Neural crest cell (in vitro differentiated cells): Measurements from ENCODE around the gene KNDC1. TPM values are rescaled to one million over a fixed set of nuclear protein-coding genes. Genes with fewer than 3 reads are reported as not detected.
"Not testable (repeated sequence)": the region's sequence is repeated elsewhere in the genome, so short reads cannot be mapped to it uniquely, and the experiment has no call there.

ENCODE experiments used
- DNase-seq: peaks from one replicate; pipeline ENCODE4 v3.0.0; 2021; ENCODE audit warnings: low read depth, mixed read lengths, low spot score
- H3K27ac Mint-ChIP-seq: one replicate; pipeline ENCODE4 v1.8.0; 2021; ENCODE audit warnings: mild to moderate bottlenecking, mixed read lengths; ENCODE audit not compliant: unreplicated experiment
- H3K27me3 Mint-ChIP-seq: 2 replicates; pipeline ENCODE4 v1.8.0; 2021; ENCODE audit warnings: low read depth, mild to moderate bottlenecking, mixed read lengths
- H3K36me3 Mint-ChIP-seq: 2 replicates; pipeline ENCODE4 v1.8.0; 2021; ENCODE audit warnings: low read depth, mild to moderate bottlenecking, mixed read lengths
- H3K4me1 Mint-ChIP-seq: 2 replicates; pipeline ENCODE4 v1.8.0; 2021; ENCODE audit warnings: mixed read lengths
- H3K4me3 Mint-ChIP-seq: one replicate; pipeline ENCODE4 v1.8.0; 2021; ENCODE audit warnings: mild to moderate bottlenecking, mixed read lengths
- H3K9me3 Mint-ChIP-seq: 2 replicates; pipeline ENCODE4 v1.8.0; 2021; ENCODE audit warnings: mixed read lengths
- CTCF ChIP-seq: fragments of 200-600 bp; sonication (generic); conservative IDR thresholded peaks from 2 replicates; pipeline ENCODE4 v1.5.0; 2021; ENCODE audit warnings: antibody characterized with exemption, mild to moderate bottlenecking
- total RNA-seq: library from RNA; stranded (reverse); gene quantifications from 2 replicates; pipeline ENCODE4 v1.2.1, GENCODE V29; 2021

KNDC1 gene
- total RNA-seq, 1 donor from 2014 or later, result 5.5 TPM

GRCh38 chr10:133231946-133232574 lies 72.0 kb downstream of the KNDC1 start:
- no peak for TF ChIP-seq CTCF
- no peak overlapping the region for H3K27ac Mint-ChIP-seq
- H3K4me3 Mint-ChIP-seq, result peak overlapping the region; percentile 64
- H3K9me3 Mint-ChIP-seq, result no peaks in the 10 kb centered on the region
- H3K36me3 Mint-ChIP-seq, result peaks cover 3% of the 10 kb centered on the region
- H3K4me1 Mint-ChIP-seq, result peaks cover 10% of the 10 kb centered on the region
- no peak for DNase-seq
- H3K27me3 Mint-ChIP-seq, result peaks cover 84% of the 10 kb centered on the region

- not testable (repeated sequence) for H3K36me3 Mint-ChIP-seq, H3K4me3 Mint-ChIP-seq, DNase-seq, H3K27ac Mint-ChIP-seq, H3K4me1 Mint-ChIP-seq, H3K9me3 Mint-ChIP-seq
- peaks cover 83% of the 10 kb centered on the region for H3K27me3 Mint-ChIP-seq
These were observed 74.8 kb downstream of the KNDC1 start for GRCh38 chr10:133234796-133235195.

- Mint-ChIP-seq H3K27ac (no peak overlapping the region), H3K4me1 (peaks cover 5% of the 10 kb centered on the region), H3K9me3 (no peaks in the 10 kb centered on the region), H3K36me3 (no peaks in the 10 kb centered on the region), H3K27me3 (peaks cover 86% of the 10 kb centered on the region), H3K4me3 (no peak overlapping the region)
- no peak for DNase-seq
- no peak for TF ChIP-seq CTCF
These were observed 75.3 kb downstream of the KNDC1 start for GRCh38 chr10:133235265-133235855.

GRCh38 chr10:133235932-133236331 lies 75.9 kb downstream of the KNDC1 start:
- H3K9me3 Mint-ChIP-seq, result no peaks in the 10 kb centered on the region

GRCh38 chr10:133236401-133237240 lies 76.6 kb downstream of the KNDC1 start:
- no peak for DNase-seq
- Mint-ChIP-seq H3K4me3 (no peak overlapping the region), H3K27me3 (peaks cover 88% of the 10 kb centered on the region), H3K4me1 (peaks cover under 1% of the 10 kb centered on the region), H3K27ac (no peak overlapping the region), H3K36me3 (no peaks in the 10 kb centered on the region), H3K9me3 (no peaks in the 10 kb centered on the region)
- no peak for TF ChIP-seq CTCF

More at GRCh38 chr10:133235932-133236331, 75.9 kb downstream of the KNDC1 start:
- H3K4me3 Mint-ChIP-seq, result no peak overlapping the region
- no peak for TF ChIP-seq CTCF
- DNase-seq, result no peak
- peaks cover 88% of the 10 kb centered on the region for H3K27me3 Mint-ChIP-seq
- H3K36me3 Mint-ChIP-seq, result no peaks in the 10 kb centered on the region
- peaks cover 5% of the 10 kb centered on the region for H3K4me1 Mint-ChIP-seq
- H3K27ac Mint-ChIP-seq, result no peak overlapping the region

- no peak for TF ChIP-seq CTCF
- DNase-seq, result no peak
- Mint-ChIP-seq H3K36me3 (no peaks in the 10 kb centered on the region), H3K27me3 (peaks cover 86% of the 10 kb centered on the region), H3K4me1 (no peaks in the 10 kb centered on the region), H3K9me3 (no peaks in the 10 kb centered on the region), H3K4me3 (no peak overlapping the region), H3K27ac (no peak overlapping the region)
These were observed 77.2 kb downstream of the KNDC1 start for GRCh38 chr10:133237241-133237587.
